Astrocyte of the spinal cord (primary cell): ENCODE data around the gene ZNF610.
"Not testable (repeated sequence)": the region's sequence is repeated elsewhere in the genome, so short reads cannot be mapped to it uniquely, and the experiment has no call there.

Experiments
- DNase-seq: peaks from one replicate; pipeline ENCODE4 v3.0.0; 2011; ENCODE audit warnings: low read depth, low spot score
- H3K4me3 ChIP-seq: 2 replicates; pipeline ENCODE4 v1.5.1; 2011; ENCODE audit warnings: low read depth, mild to moderate bottlenecking, low read length, moderate library complexity
- in situ Hi-C: cut with HindIII; loops from 2 replicates; pipeline ENCODE4 v1.10.0; 2017; ENCODE audit warnings: low sequenced_read_pairs
- TF ChIP-seq, protein P1 (sequence below): IDR thresholded peaks from 2 replicates; pipeline ENCODE4 v1.5.1; 2012; ENCODE audit warnings: low read depth, mild to moderate bottlenecking, low read length, inconsistent platforms

The ZNF610 gene

DNA sequence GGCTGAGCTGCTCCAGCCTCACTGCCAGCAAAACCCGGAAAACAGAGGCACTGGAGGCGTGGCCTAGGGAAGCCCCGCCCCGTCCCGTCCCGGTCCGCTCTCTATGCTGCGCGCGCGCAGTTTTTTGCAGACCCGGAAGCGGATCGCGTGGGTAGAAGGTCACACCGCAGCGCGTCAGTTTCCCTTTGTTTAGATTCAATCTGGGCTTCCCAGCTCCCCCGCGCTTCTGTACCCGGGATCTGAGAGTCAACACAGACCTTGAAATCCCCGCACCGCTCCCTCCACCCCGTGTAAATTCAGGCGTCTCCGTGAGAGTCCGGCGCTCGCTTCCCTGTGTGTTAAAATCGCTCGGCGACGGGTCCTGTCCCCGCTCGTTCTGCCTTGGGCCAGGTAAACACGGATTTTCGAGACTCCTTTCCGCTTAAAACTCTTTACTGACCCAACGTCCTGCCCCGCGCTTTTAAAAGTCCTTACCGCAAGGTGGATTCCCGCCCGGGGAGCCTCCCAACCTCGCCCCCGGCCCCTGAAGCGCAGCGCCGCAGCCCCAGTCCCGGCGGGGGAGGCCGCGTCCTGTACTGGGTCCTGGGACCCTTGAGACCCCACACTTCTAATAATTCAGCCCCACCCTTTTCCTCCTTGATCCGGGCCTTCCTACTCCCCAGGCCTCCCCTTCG is at the start of gene ZNF610:
Gene ZNF610, plus strand, starts transcription at position 127 of the 674 bp plus-strand sequence. CDS start 12,930 bp downstream, outside the sequence.
- TF ChIP-seq, protein P1, sequence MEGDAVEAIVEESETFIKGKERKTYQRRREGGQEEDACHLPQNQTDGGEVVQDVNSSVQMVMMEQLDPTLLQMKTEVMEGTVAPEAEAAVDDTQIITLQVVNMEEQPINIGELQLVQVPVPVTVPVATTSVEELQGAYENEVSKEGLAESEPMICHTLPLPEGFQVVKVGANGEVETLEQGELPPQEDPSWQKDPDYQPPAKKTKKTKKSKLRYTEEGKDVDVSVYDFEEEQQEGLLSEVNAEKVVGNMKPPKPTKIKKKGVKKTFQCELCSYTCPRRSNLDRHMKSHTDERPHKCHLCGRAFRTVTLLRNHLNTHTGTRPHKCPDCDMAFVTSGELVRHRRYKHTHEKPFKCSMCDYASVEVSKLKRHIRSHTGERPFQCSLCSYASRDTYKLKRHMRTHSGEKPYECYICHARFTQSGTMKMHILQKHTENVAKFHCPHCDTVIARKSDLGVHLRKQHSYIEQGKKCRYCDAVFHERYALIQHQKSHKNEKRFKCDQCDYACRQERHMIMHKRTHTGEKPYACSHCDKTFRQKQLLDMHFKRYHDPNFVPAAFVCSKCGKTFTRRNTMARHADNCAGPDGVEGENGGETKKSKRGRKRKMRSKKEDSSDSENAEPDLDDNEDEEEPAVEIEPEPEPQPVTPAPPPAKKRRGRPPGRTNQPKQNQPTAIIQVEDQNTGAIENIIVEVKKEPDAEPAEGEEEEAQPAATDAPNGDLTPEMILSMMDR, result no peak
- in situ Hi-C loops, result no loop called here
- H3K4me3 ChIP-seq, result peak within 1 kb of the TSS; percentile 72
- DNase-seq, result peak; percentile 84

DNA sequence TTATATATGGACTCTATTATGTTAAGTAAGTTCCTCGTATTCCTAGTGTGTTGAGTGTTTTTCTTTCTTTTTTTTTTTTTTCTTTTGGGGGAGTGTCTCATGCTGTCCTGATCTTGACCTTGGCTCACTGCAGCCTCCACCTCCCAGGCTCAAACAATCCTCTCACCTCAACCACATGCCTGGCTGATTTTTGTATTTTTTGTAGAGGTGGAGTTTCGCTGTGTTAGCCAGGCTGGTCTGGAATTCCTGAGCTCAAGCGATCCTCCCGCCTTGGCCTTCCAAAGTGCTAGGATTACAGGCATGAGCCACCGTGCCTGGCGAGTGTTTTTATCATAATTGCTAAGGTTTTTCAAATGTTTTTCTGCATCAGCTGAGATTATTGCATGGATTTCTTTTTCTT is 49.8 kb upstream of the ZNF610 start:
- DNase-seq, result no peak
- TF ChIP-seq, protein P1, result no peak
- no peak overlapping the region for H3K4me3 ChIP-seq
- in situ Hi-C loops, result no loop called here

DNA sequence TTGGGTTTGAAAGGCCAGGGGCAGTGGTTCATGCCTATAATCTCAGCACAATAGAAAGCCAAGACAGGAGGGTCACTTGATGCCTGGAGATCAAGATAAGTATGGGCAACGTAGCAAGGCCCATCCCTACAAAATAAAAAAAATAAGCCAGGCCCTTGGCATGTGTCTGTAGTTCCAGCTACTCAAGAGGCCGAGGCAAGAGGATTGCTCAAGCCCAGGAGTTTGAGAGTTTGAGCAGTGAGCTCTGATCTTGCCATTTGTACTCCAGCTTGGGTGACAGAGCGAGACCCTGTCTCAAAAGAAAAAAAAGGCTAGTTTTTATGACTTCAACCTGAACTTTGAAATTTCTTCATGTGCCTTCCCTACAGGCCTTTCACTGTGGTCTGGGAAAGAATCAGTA is 44.3 kb upstream of the ZNF610 start:
- in situ Hi-C loops, result no loop called here
- TF ChIP-seq, protein P1, result no peak
- no peak overlapping the region for H3K4me3 ChIP-seq
- no peak for DNase-seq

DNA sequence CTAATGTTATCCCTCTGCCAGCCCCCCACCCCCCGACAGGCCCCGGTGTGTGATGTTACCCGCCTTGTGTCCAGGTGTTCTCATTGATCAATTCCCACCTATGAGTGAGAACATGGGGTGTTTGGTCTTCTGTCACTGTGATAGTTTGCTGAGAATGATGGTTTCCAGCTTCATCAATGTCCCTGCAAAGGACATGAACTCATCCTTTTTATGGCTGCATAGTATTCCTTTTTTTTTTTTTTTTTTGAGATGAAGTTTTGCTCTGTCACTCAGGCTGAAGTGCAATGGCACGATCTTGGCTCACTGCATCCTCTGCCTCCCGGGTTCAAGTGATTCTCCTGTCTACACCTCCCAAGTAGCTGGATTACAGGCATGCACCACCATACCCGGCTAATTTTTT is 43.1 kb upstream of the ZNF610 start:
- in situ Hi-C loops, result not testable (repeated sequence)

DNA sequence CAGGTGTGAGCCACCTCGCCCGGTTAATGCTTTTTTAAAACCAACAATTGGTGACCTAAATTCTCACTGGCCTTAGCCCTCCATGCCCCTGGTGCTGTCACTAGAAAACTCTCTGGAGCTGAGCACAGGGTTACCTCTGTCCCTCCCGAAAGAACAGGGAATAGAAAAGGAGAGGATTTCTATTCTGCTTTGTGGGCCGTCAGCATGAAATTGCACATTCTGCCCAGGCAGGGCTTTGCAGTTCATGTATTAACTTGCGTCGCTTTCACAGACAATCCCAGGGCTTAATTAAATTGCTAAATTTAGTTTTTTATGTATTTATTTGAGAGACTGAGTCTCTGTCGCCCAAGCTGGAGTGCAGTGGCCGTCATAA is 39.7 kb upstream of the ZNF610 start:
- in situ Hi-C loops, result no loop called here
- TF ChIP-seq, protein P1, result no peak
- no peak for DNase-seq
- peak overlapping the region; percentile 49 for H3K4me3 ChIP-seq

More for the DNA sequence above, 43.1 kb upstream of the ZNF610 start:
- not testable (repeated sequence) for H3K4me3 ChIP-seq, DNase-seq

DNA sequence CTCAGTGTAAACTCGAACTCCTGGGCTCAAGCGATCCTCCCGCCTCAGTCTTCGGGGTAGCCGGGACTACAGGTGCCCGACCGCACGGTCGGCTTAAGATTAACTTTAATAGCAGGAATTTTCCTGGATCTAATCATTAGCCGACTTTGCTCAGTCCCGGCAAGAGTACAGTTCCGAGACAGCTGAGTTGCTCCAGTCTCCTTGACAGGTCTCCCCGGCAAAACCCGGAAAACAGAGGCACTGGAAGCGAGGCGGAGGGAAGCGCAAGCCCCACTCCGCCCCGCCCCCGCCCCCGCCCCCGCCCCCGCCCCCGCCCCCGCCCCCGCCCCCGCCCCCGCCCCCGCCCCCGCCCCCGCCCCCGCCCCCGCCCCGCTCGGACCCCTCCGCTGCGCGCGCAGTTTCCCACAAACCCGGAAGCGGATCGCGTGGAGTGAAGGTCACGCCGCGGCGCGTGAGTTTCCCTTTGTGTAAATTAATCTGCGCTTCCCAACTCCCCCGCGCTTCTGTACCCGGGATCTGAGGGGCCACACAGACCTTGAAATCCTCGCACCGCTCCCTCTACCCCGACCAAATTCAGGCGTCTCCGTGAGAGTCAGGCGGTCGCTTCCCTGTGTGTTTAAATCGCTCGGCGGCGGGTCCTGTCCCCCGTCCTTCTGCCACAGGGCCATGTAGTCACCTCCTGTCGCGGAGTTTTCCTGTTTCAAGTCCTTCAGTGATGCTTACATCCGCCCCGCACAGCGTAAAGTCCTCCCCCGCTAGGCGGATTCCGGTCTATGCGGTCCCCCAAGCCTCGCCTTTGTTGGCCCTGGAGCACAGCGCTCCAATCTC is 39.1 kb upstream of the ZNF610 start, which contains the start of gene ZNF480:
Gene ZNF480, plus strand, starts transcription at position 397 of the 828 bp plus-strand sequence. CDS start 3,244 bp downstream, outside the sequence.
- in situ Hi-C loops, result no loop called here
- TF ChIP-seq, protein P1, result no peak
- peak within 1 kb of the TSS; percentile 79 for H3K4me3 ChIP-seq

More for the DNA sequence above, 39.1 kb upstream of the ZNF610 start, which contains the start of gene ZNF480:
- peak; percentile 75 for DNase-seq
